Measurements from ENCODE around the gene RGS2.

DNA sequence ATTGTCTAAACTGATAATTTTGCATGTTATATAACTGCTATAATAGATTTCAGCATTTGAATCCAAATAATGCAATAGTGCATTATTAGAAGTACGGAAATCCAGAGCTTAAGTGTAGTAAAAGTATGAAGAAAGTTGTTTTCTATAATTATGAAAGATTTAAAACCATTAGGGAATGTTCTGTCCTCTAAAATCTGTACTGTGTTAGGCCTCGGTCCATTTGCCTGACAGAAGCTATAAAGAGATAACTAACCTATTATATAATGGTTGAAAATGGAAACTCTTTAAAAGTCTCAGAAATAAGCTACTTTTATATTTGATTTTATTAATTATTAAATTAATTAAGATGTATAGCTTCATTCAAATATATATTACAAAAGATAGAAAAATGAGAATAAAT, 16.2 kb upstream of the RGS2 start:
- no peak for TF ChIP-seq POLR2A (IDR thresholded peaks at IDR 0.05)
- TF ChIP-seq, protein P1, sequence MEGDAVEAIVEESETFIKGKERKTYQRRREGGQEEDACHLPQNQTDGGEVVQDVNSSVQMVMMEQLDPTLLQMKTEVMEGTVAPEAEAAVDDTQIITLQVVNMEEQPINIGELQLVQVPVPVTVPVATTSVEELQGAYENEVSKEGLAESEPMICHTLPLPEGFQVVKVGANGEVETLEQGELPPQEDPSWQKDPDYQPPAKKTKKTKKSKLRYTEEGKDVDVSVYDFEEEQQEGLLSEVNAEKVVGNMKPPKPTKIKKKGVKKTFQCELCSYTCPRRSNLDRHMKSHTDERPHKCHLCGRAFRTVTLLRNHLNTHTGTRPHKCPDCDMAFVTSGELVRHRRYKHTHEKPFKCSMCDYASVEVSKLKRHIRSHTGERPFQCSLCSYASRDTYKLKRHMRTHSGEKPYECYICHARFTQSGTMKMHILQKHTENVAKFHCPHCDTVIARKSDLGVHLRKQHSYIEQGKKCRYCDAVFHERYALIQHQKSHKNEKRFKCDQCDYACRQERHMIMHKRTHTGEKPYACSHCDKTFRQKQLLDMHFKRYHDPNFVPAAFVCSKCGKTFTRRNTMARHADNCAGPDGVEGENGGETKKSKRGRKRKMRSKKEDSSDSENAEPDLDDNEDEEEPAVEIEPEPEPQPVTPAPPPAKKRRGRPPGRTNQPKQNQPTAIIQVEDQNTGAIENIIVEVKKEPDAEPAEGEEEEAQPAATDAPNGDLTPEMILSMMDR (IDR thresholded peaks at IDR 0.05 in 4 of 5, conservative IDR thresholded peaks at IDR 0.05 in 1 of 5), result no peak
